B cell (primary cell): Measurements from ENCODE around the gene GLIS1.

ENCODE experiments used
- CTCF ChIP-seq: fragments of 200-600 bp; IDR thresholded peaks from one replicate; pipeline ENCODE4 v1.8.0; 2022; ENCODE audit warnings: antibody characterized with exemption, mild to moderate bottlenecking
- EZH2 ChIP-seq: IDR thresholded peaks from 2 replicates; pipeline ENCODE4 v1.6.1; 2012; ENCODE audit warnings: borderline replicate concordance, low read depth, mild to moderate bottlenecking, moderate library complexity, low read length; ENCODE audit not compliant: insufficient read depth, poor library complexity, severe bottlenecking

GRCh38 chr1:53557369-53557768, 181.6 kb downstream of the GLIS1 start:
- TF ChIP-seq CTCF: no peak
- no peak for TF ChIP-seq EZH2
